Measurements from ENCODE around the gene ITGB5. TPM values are rescaled to one million over a fixed set of nuclear protein-coding genes. Genes with fewer than 3 reads are reported as not detected.
A peak's percentile ranks its signal among the peaks of the same experiment; 100 is the strongest.

ITGB5 gene
- polyA plus RNA-seq, 3 donors: 0.68 to 1.2 (median 1.0) TPM

DNA sequence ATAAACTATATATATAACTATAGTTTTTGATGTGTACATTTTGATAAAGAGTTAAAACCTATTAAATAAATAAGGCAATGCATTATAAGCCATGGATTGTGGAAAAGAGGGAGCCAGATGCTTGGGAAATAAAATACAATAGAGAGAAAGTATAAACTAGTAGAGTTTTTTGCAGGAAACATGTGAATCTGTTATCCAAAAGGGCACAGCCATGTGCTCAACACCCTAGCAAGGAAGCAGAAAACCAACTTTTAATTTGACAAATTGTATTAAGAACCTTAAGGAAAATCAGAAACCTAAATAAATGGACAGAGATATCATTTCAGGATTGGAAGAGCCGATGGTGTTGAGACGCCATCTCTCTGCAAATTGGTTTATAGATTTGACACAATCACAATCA is 63.5 kb downstream of the ITGB5 start:
- Histone ChIP-seq H3K4me1 (ENCODE audit: control insufficient read depth in 1 of 2, insufficient read depth in 2 of 2, low read length in 2 of 2) (no peaks in the 10 kb centered on the region), H3K27me3 (ENCODE audit: control insufficient read depth in 2 of 2, insufficient read depth in 2 of 2, low read length in 2 of 2) (no peaks in the 10 kb centered on the region), H4K20me1 (ENCODE audit: insufficient read depth, low read length) (no peaks in the 10 kb centered on the region), H3K79me2 (ENCODE audit: insufficient read depth, low read length) (no peaks in the 10 kb centered on the region), H3K36me3 (replicated peaks in 1 of 2; ENCODE audit: control insufficient read depth in 1 of 2, insufficient read depth in 2 of 2, low read length in 2 of 2) (no peaks in the 10 kb centered on the region), H3K9me3 (replicated peaks in 1 of 2; ENCODE audit: control insufficient read depth in 1 of 2, insufficient read depth in 1 of 2, low read length in 2 of 2) (no peaks in the 10 kb centered on the region), H3K27ac (ENCODE audit: low read depth in 1 of 2, low read length in 2 of 2) (no peak overlapping the region), H2AFZ (ENCODE audit: insufficient read depth, low read depth, low read length, poor library complexity, severe bottlenecking) (no peak overlapping the region), H3K4me3 (replicated peaks in 1 of 3; ENCODE audit: low read depth in 2 of 3, low read length in 3 of 3) (no peak overlapping the region), H3K4me2 (replicated peaks; ENCODE audit: extremely low read depth, low read length, poor library complexity, severe bottlenecking) (no peak overlapping the region), H3K9ac (ENCODE audit: insufficient read depth, low read length, poor library complexity, severe bottlenecking) (no peak overlapping the region)
- Mint-ChIP-seq H3K9me3 (peaks cover 0 to 5% (median 0%) of the 10 kb centered on the region in 7 donors), H3K27ac (no peak overlapping the region), H3K4me1 (peaks cover 2% of the 10 kb centered on the region), H3K27me3 (ENCODE audit: low read depth in 3 of 3) (peaks cover 0 to 5% (median 1%) of the 10 kb centered on the region in 3 donors), H3K4me3 (no peak overlapping the region), H3K36me3 (no peaks in the 10 kb centered on the region)
- TF ChIP-seq CTCF (IDR thresholded peaks at IDR 0.05): no peak
- intact Hi-C loops (cut with micrococcal nuclease): no loop called here
- DNase-seq: no peak
- WGBS (ENCODE audit: insufficient coverage): no CpG with 5 or more reads among the region's 2 CpGs

DNA sequence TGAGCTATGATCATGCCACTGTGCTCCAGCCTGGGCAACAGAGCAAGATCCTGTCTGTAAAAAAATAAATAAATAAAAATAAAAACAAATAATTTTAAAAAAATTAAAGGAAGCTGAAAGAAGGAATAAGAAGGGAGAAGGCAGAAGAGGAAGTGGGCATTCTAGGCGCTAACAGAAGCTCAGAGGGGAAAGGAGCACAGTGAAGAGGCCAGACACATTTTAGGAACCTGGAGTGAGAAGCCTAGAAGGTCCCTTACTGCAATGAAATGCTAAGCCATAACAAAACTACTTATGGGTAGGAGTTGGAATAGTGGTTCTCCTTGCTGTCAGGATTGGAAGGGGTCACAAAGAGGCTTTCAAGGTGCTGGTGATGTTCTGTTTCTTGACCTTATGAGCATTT is 64.0 kb downstream of the ITGB5 start:
- H3K27me3 Mint-ChIP-seq (ENCODE audit: low read depth in 3 of 3): peaks cover 0 to 5% (median 3%) of the 10 kb centered on the region in 3 donors
- 0% methylated on average over 1 of the region's 1 CpG for WGBS (ENCODE audit: insufficient coverage)
- no peak for TF ChIP-seq CTCF (IDR thresholded peaks at IDR 0.05)

More for the DNA sequence above, 64.0 kb downstream of the ITGB5 start:
- peaks cover 0 to 5% (median 0%) of the 10 kb centered on the region in 7 donors for H3K9me3 Mint-ChIP-seq
- Histone ChIP-seq H2AFZ (ENCODE audit: insufficient read depth, low read depth, low read length, poor library complexity, severe bottlenecking) (no peak overlapping the region), H3K79me2 (ENCODE audit: insufficient read depth, low read length) (no peaks in the 10 kb centered on the region), H3K9ac (ENCODE audit: insufficient read depth, low read length, poor library complexity, severe bottlenecking) (no peak overlapping the region), H3K4me2 (replicated peaks; ENCODE audit: extremely low read depth, low read length, poor library complexity, severe bottlenecking) (no peak overlapping the region), H3K27me3 (ENCODE audit: control insufficient read depth in 2 of 2, insufficient read depth in 2 of 2, low read length in 2 of 2) (no peaks in the 10 kb centered on the region), H3K4me1 (ENCODE audit: control insufficient read depth in 1 of 2, insufficient read depth in 2 of 2, low read length in 2 of 2) (no peaks in the 10 kb centered on the region), H3K4me3 (replicated peaks in 1 of 3; ENCODE audit: low read depth in 2 of 3, low read length in 3 of 3) (no peak overlapping the region), H3K36me3 (replicated peaks in 1 of 2; ENCODE audit: control insufficient read depth in 1 of 2, insufficient read depth in 2 of 2, low read length in 2 of 2) (no peaks in the 10 kb centered on the region), H3K27ac (ENCODE audit: low read depth in 1 of 2, low read length in 2 of 2) (no peak overlapping the region), H4K20me1 (ENCODE audit: insufficient read depth, low read length) (no peaks in the 10 kb centered on the region), H3K9me3 (replicated peaks in 1 of 2; ENCODE audit: control insufficient read depth in 1 of 2, insufficient read depth in 1 of 2, low read length in 2 of 2) (no peaks in the 10 kb centered on the region)
- no peaks in the 10 kb centered on the region for H3K36me3 Mint-ChIP-seq
- no peak overlapping the region for H3K4me3 Mint-ChIP-seq
- H3K4me1 Mint-ChIP-seq: peaks cover 2% of the 10 kb centered on the region
- H3K27ac Mint-ChIP-seq: no peak overlapping the region
- DNase-seq: peak in 1 of 3 donors; percentile 15
- intact Hi-C loops (cut with micrococcal nuclease): no loop called here

Data from CD14-positive monocyte (primary cell).